SK-N-MC (cell line): ENCODE measurements around the gene CRACDL.

Experiments used
- DNase-seq: peaks from one replicate; pipeline ENCODE4 v3.0.0-alpha.2; 2011; ENCODE audit warnings: low read depth, low spot score
- H3K27ac ChIP-seq: fragments of 200-600 bp; sonication (generic); 2 replicates; pipeline ENCODE4 v1.5.1; 2016; ENCODE audit warnings: mixed run types
- H3K36me3 ChIP-seq: fragments of 200-600 bp; sonication (generic); 2 replicates; pipeline ENCODE4 v1.6.1; 2017; ENCODE audit warnings: antibody characterized with exemption, low read length, mixed read lengths; ENCODE audit not compliant: insufficient read depth
- H3K4me3 ChIP-seq: fragments of 200-600 bp; sonication (generic); 2 replicates; pipeline ENCODE4 v1.5.1; 2016
- H3K9ac ChIP-seq: fragments of 200-600 bp; sonication (generic); 2 replicates; pipeline ENCODE4 v1.8.0; 2017; ENCODE audit warnings: mixed run types, mixed read lengths; ENCODE audit not compliant: insufficient read length
- H3K9me3 ChIP-seq: fragments of 200-600 bp; sonication (generic); 2 replicates; pipeline ENCODE4 v1.6.1; 2017; ENCODE audit warnings: low read depth, mild to moderate bottlenecking, antibody characterized with exemption, low read length, moderate library complexity, mixed read lengths
- EZH2 ChIP-seq: fragments of 200-600 bp; sonication (generic); IDR thresholded peaks from one replicate; pipeline ENCODE4 v1.6.1; 2017; ENCODE audit warnings: antibody characterized with exemption
- FOXP2 ChIP-seq: optimal IDR thresholded peaks from 2 replicates; pipeline ENCODE3; 2011; ENCODE audit warnings: mild to moderate bottlenecking, moderate library complexity; ENCODE audit not compliant: insufficient read depth; ENCODE audit errors: extremely low read length, control extremely low read depth
- POLR2AphosphoS5 ChIP-seq: IDR thresholded peaks from 2 replicates; pipeline ENCODE4 v1.6.1; 2012; ENCODE audit warnings: mild to moderate bottlenecking, low read depth, low read length, borderline replicate concordance

Gene CRACDL

DNA sequence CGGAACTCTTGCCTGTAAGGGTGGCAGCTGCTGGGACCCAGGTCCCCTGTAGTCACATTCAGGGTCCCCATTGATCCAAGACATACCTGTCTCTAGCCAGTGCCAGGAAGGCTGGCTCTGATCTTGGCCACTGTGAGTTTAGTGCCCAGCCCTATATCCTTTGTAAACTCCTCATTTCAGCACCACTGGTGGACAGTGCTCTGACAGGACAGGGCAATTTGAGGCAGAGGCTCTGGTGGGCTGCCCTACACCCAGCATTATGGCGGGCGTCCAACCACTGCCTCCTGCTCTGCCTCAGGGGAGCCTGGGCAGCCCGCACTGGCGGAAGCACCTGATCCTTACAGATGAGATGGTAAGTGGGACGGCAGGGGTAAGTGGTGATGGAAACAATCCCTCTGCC lies 149.8 kb downstream of the CRACDL start:
- H3K9ac ChIP-seq: no peak overlapping the region
- H3K36me3 ChIP-seq: no peaks in the 10 kb centered on the region
- H3K9me3 ChIP-seq: peaks cover 11% of the 10 kb centered on the region; the same call in 1 of the 2 replicates
- no peak for DNase-seq
- TF ChIP-seq FOXP2: no peak
- no peak for TF ChIP-seq POLR2AphosphoS5
- no peak for TF ChIP-seq EZH2
- no peak overlapping the region for H3K27ac ChIP-seq
- H3K4me3 ChIP-seq: no peak overlapping the region

GRCh38 chr2:98782570-98782969 lies 153.5 kb downstream of the CRACDL start:
- no peak for DNase-seq
- Histone ChIP-seq H3K9me3 (peaks cover 11% of the 10 kb centered on the region; the same call in 1 of the 2 replicates), H3K27ac (no peak overlapping the region), H3K4me3 (no peak overlapping the region), H3K36me3 (no peaks in the 10 kb centered on the region), H3K9ac (no peak overlapping the region)
- TF ChIP-seq FOXP2 (no peak), POLR2AphosphoS5 (no peak), EZH2 (no peak)

DNA sequence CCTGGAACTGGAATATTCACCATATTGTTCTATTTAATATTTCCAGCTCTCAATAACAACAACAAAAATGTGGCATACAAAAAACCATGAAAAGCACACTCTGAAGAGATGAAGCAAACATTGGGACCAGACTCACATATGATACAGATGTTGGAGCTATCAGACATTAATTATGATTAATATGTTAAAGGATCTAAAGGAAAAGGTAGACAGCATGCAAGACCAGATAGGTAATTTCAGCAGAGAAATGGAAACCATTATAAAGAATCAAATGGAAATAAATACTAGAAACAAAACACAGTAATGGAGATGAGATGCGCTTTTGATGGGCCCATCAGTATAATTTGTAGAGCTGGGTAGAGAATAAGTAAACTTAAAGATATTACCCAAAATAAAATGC lies 154.2 kb downstream of the CRACDL start:
- Histone ChIP-seq H3K9me3 (peaks cover 11% of the 10 kb centered on the region; the same call in 1 of the 2 replicates), H3K9ac (no peak overlapping the region), H3K4me3 (no peak overlapping the region), H3K36me3 (no peaks in the 10 kb centered on the region), H3K27ac (no peak overlapping the region)
- TF ChIP-seq EZH2 (no peak), POLR2AphosphoS5 (no peak), FOXP2 (no peak)
- no peak for DNase-seq

DNA sequence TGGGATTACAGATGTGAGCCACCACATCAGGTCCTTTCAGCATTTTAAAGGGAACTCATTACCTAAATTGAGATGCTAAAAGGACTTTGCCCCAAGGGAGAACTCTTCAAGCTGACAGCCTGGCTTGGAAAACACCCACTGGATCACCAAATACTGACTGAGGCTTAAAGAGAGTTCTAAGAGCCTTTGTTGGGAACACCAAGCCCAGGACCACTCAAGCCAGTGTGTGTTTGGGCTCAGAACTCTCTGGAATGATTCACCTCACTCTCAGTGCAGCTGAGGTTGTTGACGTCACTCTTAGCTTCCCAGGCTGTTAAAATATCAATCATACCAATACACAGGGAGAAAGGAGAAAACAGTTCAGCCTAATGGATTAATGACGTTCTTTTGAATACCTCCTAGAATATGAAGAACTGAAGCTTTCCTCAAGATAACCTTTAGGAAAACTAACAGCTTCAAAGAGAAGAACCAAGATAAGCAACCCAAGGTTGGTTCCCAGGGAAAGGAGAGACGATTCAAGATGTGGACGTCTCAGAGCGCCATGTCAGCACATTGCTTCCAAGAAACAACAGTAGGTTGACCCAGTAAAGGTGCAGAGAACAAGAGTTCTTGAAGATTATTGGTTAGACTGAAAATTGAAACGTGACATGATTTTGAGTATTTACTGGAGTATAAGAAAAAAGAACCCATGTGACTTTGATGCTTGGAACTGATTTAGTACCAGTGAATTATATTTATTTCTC lies 157.1 kb downstream of the CRACDL start:
- TF ChIP-seq POLR2AphosphoS5: no peak
- no peak for TF ChIP-seq EZH2
- no peak for TF ChIP-seq FOXP2
- no peaks in the 10 kb centered on the region for H3K36me3 ChIP-seq
- H3K9me3 ChIP-seq: peaks cover 11% of the 10 kb centered on the region; the same call in 1 of the 2 replicates
- H3K27ac ChIP-seq: no peak overlapping the region
- no peak for DNase-seq
- no peak overlapping the region for H3K4me3 ChIP-seq
- no peak overlapping the region for H3K9ac ChIP-seq

- no peaks in the 10 kb centered on the region for H3K36me3 ChIP-seq
- no peak overlapping the region for H3K9ac ChIP-seq
- H3K9me3 ChIP-seq: peaks cover 11% of the 10 kb centered on the region; the same call in 1 of the 2 replicates
- TF ChIP-seq FOXP2: no peak
- no peak for TF ChIP-seq POLR2AphosphoS5
- TF ChIP-seq EZH2: no peak
- no peak overlapping the region for H3K4me3 ChIP-seq
- no peak for DNase-seq
- no peak overlapping the region for H3K27ac ChIP-seq
Observed at GRCh38 chr2:98778151-98778550, 157.9 kb downstream of the CRACDL start.

- no peaks in the 10 kb centered on the region for H3K36me3 ChIP-seq
- DNase-seq: no peak
- H3K27ac ChIP-seq: no peak overlapping the region
- peaks cover 10% of the 10 kb centered on the region; the same call in 1 of the 2 replicates for H3K9me3 ChIP-seq
- no peak for TF ChIP-seq EZH2
- no peak for TF ChIP-seq POLR2AphosphoS5
- TF ChIP-seq FOXP2: no peak
- H3K9ac ChIP-seq: no peak overlapping the region
- H3K4me3 ChIP-seq: no peak overlapping the region
Observed at GRCh38 chr2:98777710-98778109, 158.3 kb downstream of the CRACDL start.

- no peak for TF ChIP-seq FOXP2
- no peak for TF ChIP-seq POLR2AphosphoS5
- TF ChIP-seq EZH2: no peak
- Histone ChIP-seq H3K4me3 (no peak overlapping the region), H3K27ac (no peak overlapping the region), H3K9me3 (peaks cover 6% of the 10 kb centered on the region; the same call in 1 of the 2 replicates), H3K36me3 (no peaks in the 10 kb centered on the region), H3K9ac (no peak overlapping the region)
- no peak for DNase-seq
Observed at GRCh38 chr2:98777076-98777475, 158.9 kb downstream of the CRACDL start.

GRCh38 chr2:98776136-98776535 lies 159.9 kb downstream of the CRACDL start:
- no peak overlapping the region for H3K9ac ChIP-seq
- no peak overlapping the region for H3K4me3 ChIP-seq
- TF ChIP-seq EZH2 (no peak), POLR2AphosphoS5 (no peak), FOXP2 (no peak)
- no peak overlapping the region for H3K27ac ChIP-seq
- no peaks in the 10 kb centered on the region for H3K36me3 ChIP-seq
- no peak for DNase-seq
- no peaks in the 10 kb centered on the region for H3K9me3 ChIP-seq
